GM12875 (cell line): ENCODE results near the gene ZC3H12A.

Experiments
- H3K4me3 ChIP-seq: one replicate; pipeline ENCODE4 v1.5.1; 2011; ENCODE audit warnings: low read depth, low read length, control low read depth
- CTCF ChIP-seq: IDR thresholded peaks from 2 replicates; pipeline ENCODE4 v1.5.1; 2011; ENCODE audit warnings: low read depth, mild to moderate bottlenecking, control low read depth, inconsistent platforms, low read length, moderate library complexity, borderline replicate concordance; ENCODE audit not compliant: insufficient read depth

ZC3H12A gene

GRCh38 chr1:37481289-37482003, 7.1 kb downstream of the ZC3H12A start:
- no peak overlapping the region for H3K4me3 ChIP-seq
- no peak for TF ChIP-seq CTCF

- no peak overlapping the region for H3K4me3 ChIP-seq
- no peak for TF ChIP-seq CTCF
Measured at GRCh38 chr1:37482004-37482785, 7.8 kb downstream of the ZC3H12A start.

- TF ChIP-seq CTCF = no peak
Measured at GRCh38 chr1:37482796-37483744, 8.7 kb downstream of the ZC3H12A start.

GRCh38 chr1:37483785-37484184, 9.4 kb downstream of the ZC3H12A start:
- H3K4me3 ChIP-seq = no peak overlapping the region
- TF ChIP-seq CTCF = no peak

More at GRCh38 chr1:37482796-37483744, 8.7 kb downstream of the ZC3H12A start:
- H3K4me3 ChIP-seq = no peak overlapping the region

- H3K4me3 ChIP-seq = no peak overlapping the region
- no peak for TF ChIP-seq CTCF
Measured at GRCh38 chr1:37484325-37485051, 10.1 kb downstream of the ZC3H12A start.

GRCh38 chr1:37485902-37486679, 11.7 kb downstream of the ZC3H12A start:
- TF ChIP-seq CTCF = no peak
- H3K4me3 ChIP-seq = no peak overlapping the region
